HG03039 (cell line): ENCODE data around the gene MCM5.
"Not testable (repeated sequence)": the region's sequence is repeated elsewhere in the genome, so short reads cannot be mapped to it uniquely, and the experiment has no call there.

Source experiments
- ATAC-seq: cut with Tn5 transposase; IDR thresholded peaks from one replicate; pipeline ENCODE4 v1.9.1; 2021; ENCODE audit warnings: mild to moderate bottlenecking, moderate library complexity; ENCODE audit not compliant: unreplicated experiment

MCM5 gene

DNA sequence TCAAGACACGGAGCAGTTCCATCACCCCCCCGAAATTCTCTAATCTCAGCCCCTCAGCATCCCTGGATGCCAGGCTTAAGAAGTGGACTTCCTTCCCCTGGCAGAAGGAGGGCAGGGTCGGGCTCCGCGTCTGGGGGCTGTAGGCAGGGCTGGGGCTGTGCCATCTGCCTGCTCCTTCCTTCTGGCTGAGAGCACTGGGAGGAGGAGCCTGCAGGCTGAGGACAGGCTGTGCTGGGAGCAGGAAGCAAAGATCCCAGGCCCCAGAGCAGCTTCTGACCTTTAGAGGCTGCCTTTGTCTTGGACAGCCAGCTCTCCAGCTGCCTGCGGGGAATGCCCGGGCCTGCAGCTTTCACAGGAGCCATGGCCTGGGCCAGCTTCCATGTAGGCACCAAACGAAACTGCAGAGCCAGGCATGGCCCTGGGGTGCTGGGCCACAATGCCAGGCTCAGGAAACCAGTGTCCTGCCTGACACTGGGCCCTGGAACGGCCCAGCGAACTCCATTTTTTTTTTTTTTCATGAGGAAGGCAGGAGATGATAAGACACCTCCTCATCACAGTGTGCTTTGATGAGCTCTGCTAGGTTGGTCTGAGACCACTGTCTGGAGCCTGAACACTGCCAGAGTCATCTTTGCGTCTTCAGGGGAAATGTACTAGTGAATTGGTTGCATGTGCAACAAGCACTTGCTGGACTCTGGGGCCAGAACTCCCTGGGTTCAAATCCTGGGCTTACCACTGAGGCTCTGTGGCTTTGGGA lies 67.9 kb downstream of the MCM5 start:
- no peak for ATAC-seq

DNA sequence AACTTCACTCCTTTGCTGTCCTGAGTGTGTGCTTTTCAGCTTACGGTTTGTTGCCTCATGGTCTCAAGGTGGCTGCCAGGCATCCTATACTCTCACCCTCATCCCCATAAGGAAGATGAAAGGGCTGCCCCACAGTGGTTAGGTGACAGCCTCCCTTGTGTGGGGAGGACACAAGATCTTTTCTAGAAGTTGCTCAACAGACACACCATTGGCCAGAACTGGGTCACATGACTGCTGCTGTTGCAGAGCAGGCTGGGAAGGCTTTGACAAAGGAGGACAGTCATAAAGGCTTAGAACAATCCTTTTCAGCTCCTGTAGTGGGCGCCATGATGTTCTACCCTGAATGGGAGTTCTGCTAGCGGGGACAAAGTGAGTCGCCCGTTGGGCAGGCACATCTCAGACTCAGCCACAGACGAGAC lies 71.0 kb downstream of the MCM5 start:
- ATAC-seq = no peak

DNA sequence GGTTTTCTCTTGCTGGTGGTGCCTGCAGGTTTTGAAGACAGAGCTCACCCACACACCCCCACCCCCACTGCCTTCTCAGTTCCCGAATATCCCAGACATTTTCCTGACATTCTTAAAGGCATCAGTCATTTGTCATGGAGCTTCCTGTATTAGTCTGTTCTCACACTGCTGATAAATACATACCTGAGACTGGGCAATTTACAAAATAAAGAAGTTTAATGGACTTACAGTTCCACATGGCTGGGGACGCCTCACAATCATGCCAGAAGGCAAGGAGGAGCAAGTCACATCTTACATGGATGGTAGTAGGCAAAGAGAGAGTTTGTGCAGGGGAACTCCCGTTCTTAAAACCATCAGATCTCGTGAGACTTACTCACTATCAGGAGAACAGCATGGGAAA lies 71.6 kb downstream of the MCM5 start:
- ATAC-seq = not testable (repeated sequence)

DNA sequence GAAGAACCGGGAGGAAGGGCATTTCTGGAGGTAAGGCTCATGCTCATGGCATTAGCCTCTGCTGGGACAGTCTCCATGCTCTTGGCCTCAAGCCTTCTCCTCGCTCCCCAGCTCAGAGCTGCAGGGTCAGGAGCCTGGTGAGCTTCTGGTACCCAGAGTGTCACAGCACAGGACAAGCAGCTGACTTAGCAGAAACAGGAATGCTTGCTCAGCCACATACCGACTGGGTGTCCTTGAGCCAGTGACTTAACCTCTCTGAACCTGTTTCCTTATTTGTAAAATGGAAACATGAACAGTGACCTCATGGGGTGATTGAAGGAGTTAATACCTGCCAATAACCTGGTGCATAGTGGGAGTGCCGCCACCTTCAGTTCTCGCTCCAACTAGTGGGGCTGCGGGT lies 72.5 kb downstream of the MCM5 start:
- ATAC-seq = no peak

DNA sequence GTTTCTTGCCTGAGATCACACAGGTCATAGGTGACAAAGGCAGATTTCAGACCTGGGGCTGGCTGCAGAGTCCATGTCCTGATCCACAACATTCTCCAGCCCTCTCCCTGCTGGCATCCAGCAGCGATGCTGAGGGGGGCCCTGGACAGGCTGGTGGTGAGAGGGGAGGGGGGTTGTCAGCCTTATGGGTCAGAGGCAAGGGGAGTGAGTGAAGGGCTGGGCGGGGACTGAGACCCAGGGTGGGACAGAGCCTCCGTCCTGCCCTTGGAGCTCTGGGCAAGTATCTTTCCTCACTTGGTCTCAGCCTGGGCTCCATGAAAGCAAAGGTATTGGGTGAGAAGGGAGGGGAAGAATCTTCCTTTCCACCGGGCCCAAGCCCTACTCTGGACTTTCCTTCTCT lies 74.0 kb downstream of the MCM5 start:
- no peak for ATAC-seq
